ENCODE results near the gene CUZD1.
A peak's percentile ranks its signal among the peaks of the same experiment; 100 is the strongest.

CUZD1 gene, protein sequence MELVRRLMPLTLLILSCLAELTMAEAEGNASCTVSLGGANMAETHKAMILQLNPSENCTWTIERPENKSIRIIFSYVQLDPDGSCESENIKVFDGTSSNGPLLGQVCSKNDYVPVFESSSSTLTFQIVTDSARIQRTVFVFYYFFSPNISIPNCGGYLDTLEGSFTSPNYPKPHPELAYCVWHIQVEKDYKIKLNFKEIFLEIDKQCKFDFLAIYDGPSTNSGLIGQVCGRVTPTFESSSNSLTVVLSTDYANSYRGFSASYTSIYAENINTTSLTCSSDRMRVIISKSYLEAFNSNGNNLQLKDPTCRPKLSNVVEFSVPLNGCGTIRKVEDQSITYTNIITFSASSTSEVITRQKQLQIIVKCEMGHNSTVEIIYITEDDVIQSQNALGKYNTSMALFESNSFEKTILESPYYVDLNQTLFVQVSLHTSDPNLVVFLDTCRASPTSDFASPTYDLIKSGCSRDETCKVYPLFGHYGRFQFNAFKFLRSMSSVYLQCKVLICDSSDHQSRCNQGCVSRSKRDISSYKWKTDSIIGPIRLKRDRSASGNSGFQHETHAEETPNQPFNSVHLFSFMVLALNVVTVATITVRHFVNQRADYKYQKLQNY

DNA sequence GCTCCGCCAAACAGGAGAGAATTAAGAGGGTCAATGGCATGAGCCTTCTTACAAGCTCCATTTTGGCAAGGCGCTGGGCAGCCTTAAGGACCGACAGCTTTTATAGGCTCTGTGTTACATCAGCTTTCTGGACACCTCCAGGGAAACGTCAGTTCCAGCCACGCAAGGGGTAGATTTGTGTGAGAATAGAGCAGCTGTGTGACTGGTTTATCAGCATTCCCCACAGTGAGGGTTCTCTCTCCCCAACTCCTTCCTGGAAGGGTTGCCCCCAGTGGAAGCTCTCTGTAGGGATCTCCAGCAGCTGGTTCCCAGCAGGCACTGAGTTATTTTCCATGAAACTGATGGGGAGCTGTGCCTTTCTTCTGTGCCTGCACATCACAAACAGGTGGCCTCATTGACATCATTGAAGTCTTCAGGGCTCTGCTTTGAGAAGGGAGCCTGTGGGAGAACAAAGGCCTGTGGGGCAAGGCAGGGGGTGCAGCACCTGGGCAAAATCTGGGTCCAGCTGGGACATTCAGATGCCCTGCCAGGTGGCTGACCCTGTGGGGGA lies at the start of gene CUZD1:
Gene CUZD1, minus strand, starts transcription at position 75 of the 550 bp plus-strand sequence. Its CDS starts 14 bp downstream, at position 61.
- no peak for DNase-seq (ENCODE audit: low read depth)
- TF ChIP-seq, protein P1, sequence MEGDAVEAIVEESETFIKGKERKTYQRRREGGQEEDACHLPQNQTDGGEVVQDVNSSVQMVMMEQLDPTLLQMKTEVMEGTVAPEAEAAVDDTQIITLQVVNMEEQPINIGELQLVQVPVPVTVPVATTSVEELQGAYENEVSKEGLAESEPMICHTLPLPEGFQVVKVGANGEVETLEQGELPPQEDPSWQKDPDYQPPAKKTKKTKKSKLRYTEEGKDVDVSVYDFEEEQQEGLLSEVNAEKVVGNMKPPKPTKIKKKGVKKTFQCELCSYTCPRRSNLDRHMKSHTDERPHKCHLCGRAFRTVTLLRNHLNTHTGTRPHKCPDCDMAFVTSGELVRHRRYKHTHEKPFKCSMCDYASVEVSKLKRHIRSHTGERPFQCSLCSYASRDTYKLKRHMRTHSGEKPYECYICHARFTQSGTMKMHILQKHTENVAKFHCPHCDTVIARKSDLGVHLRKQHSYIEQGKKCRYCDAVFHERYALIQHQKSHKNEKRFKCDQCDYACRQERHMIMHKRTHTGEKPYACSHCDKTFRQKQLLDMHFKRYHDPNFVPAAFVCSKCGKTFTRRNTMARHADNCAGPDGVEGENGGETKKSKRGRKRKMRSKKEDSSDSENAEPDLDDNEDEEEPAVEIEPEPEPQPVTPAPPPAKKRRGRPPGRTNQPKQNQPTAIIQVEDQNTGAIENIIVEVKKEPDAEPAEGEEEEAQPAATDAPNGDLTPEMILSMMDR (IDR thresholded peaks at IDR 0.05; ENCODE audit: low read length, missing control alignments), result no peak
- H3K4me3 ChIP-seq (replicated peaks; ENCODE audit: low read depth, low read length), result no peak within 1 kb of the TSS

DNA sequence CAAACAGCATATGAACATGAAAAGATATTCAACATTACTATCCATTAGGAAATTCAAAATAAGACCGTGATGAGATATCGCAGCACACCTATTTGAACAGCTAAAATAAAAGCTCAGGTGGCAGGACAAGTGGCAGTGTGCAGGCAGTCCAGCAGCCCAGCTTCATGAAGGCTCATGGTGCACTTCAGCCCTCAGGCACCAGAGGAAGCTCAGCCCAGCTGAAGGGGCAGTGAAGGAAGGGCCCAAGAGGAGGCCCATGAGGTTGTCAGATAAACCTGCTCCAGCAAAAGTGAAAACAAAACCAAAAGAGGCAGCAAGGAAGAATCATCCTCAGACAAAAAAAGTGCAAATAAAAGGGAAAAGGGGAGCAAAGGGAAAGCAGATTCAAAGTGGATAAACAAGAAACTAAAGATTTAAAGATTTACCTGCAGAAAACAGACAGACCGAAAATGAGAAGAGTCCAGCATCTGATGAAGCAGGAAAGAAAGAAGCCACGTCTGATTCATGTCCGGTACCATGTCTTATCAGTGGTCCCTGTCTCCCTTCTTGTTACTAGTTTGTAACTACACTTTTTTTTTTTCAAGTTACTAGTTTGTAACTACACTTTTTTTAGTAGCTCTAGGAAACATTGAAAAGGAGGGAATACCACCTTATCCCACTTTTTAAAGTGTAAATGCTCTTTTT lies 48.7 kb upstream of the CUZD1 start:
- TF ChIP-seq, protein P1 (IDR thresholded peaks at IDR 0.05; ENCODE audit: low read length, missing control alignments), result no peak
- no peak for DNase-seq (ENCODE audit: low read depth)
- H3K4me3 ChIP-seq (replicated peaks; ENCODE audit: low read depth, low read length), result no peak overlapping the region

DNA sequence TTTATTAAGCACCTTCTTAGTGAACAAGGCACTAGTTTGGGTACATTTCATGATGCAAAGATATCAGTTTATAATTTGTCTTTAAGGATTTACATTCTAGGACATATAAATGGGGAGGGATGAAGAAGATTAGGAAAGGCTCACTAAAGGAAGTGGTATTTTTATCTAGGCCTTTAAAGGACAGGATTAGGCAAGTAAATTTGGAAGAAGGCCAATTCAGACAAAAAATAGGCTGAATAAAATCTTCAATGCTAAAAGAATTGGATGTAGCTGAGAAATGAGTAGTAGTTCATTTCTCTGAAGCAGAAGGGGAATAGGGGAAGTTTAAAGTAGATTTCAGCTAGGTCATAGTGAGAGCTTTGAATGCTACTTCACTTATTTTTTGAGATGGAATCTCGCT lies 38.5 kb upstream of the CUZD1 start:
- TF ChIP-seq, protein P1 (IDR thresholded peaks at IDR 0.05; ENCODE audit: low read length, missing control alignments), result no peak
- DNase-seq (ENCODE audit: low read depth), result peak; percentile 45
- H3K4me3 ChIP-seq (replicated peaks; ENCODE audit: low read depth, low read length), result no peak overlapping the region

DNA sequence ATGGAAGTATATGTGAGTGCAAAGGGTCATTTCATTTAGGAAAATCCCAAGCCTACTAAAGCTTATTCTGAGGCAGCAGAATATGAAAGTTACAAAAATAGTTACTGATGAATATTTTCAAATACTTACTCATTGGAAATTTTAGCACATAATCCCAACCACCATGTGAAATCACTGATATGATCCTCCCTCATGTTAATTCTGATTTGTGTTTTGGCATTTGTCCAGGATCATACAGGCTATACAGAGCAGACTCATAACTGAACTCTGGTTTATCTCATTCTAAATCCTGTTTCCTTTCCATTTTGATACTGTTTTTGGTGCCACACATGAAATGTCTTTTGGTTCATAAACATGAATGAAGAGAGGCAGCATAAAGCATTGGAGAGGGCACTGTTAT lies 37.1 kb upstream of the CUZD1 start:
- no peak for DNase-seq (ENCODE audit: low read depth)
- H3K4me3 ChIP-seq (replicated peaks; ENCODE audit: low read depth, low read length), result no peak overlapping the region
- TF ChIP-seq, protein P1 (IDR thresholded peaks at IDR 0.05; ENCODE audit: low read length, missing control alignments), result no peak

DNA sequence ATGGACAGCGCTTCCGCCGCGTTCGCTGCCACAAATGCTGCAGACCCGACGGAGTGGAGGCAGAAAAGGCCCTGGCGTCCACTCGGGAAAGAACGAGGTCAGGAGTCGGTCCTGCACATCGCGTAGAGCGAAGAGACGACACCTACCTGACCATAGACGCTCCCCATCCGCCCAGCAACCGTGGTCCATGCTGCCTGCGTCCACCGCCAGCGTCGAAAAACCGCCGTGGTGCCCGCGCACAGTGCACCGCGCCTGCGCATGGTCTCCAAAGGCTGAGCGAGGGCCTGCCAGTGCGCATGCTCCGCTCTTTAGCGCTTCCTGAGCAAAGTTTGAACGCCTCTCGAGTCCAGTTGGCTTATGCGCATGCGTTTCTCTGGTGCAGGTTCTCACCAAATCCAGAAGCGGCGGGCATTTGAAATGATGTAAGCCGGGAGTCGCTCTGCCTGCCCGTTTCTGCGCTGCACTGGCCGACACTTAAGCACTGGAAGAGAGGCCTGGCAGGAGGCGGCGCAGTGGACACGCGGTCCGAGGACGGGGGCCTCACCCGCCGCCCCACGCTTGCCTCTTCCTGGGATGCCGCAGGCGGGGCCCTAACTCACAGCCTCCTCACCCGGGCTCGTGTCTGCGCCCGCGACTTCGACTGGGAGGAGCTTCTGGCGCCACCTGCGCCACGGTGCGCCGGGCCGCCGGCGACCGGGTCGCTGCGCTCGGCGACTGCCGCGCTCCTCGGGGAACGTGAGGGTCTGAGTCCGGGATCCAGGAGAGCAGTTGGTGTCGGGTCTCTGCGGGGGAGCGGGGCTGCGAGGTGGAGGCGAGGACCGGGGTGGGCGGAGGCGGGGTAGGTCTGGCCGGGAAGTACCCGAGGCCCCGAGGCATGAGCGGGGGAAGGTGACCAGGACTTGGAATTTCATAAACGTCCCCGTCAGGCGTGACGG lies 33.9 kb upstream of the CUZD1 start, which contains the start of gene FAM24B:
Gene FAM24B, minus strand, starts transcription at position 243 of the 935 bp plus-strand sequence. CDS start 29,066 bp downstream, outside the sequence.
- H3K4me3 ChIP-seq (replicated peaks; ENCODE audit: low read depth, low read length), result peak within 1 kb of the TSS; percentile 77
- TF ChIP-seq, protein P1 (IDR thresholded peaks at IDR 0.05; ENCODE audit: low read length, missing control alignments), result no peak
- DNase-seq (ENCODE audit: low read depth), result peak; percentile 99

All from fibroblast of pulmonary artery (primary cell).